Endothelial cell of umbilical vein (primary cell): ENCODE data around the gene TRPV6. TPM values are rescaled to one million over a fixed set of nuclear protein-coding genes. Genes with fewer than 3 reads are reported as not detected.

Source experiments
- BruUV-seq: library from RNA; stranded (reverse); fragments of 400-500 nt; replicated peaks from 2 replicates; lab custom pipeline; 2021; lab: Mats Ljungman, UMichigan
- CTCF ChIA-PET: fragments of 300-600, 350-600 bp; sonication (Branson Sonifier 250); formaldehyde crosslinking; loops from one replicate; lab custom pipeline; 2021; ENCODE audit warnings: antibody characterized with exemption, inconsistent platforms; lab: Charles Lee
- POLR2A ChIA-PET: fragments of 300-600, 350-600 bp; sonication (Branson Sonifier 250); formaldehyde crosslinking; loops from one replicate; lab custom pipeline; 2021; ENCODE audit warnings: antibody characterized with exemption, inconsistent platforms; lab: Charles Lee
- DNase-seq: peaks from one replicate; pipeline ENCODE4 v3.0.0-alpha.2; 2011; ENCODE audit warnings: low read depth, low spot score
- FAIRE-seq: peaks from 2 replicates; lab custom pipeline; 2011; peaks lifted over from hg19 to GRCh38; lab: Jason Lieb, UNC
- H2AFZ ChIP-seq: 2 replicates; pipeline ENCODE4 v1.6.0; 2012; ENCODE audit warnings: low read depth, low read length, control low read depth, inconsistent platforms
- H3K27ac ChIP-seq: 2 replicates; pipeline ENCODE4 v1.5.1; 2011; ENCODE audit warnings: low read depth, mild to moderate bottlenecking, control low read depth, low read length, moderate library complexity; ENCODE audit not compliant: insufficient read depth
- H3K27me3 ChIP-seq, 2 experiments: 2 replicates each; pipeline versions ENCODE4 v1.6.0 to v1.6.1; 2011; ENCODE audit warnings: low read length in 2 of 2, mixed read lengths in 1 of 2; ENCODE audit not compliant: control insufficient read depth in 2 of 2, insufficient read depth in 2 of 2
- H3K36me3 ChIP-seq, 2 experiments: 2 replicates in 1 of 2; 3 replicates in 1 of 2; pipeline ENCODE4 v1.5.1; 2011; ENCODE audit warnings: low read length in 2 of 2, mild to moderate bottlenecking in 1 of 2, moderate library complexity in 1 of 2; ENCODE audit not compliant: control insufficient read depth in 2 of 2, insufficient read depth in 2 of 2; ENCODE audit errors: extremely low read depth in 1 of 2
- H3K4me1 ChIP-seq: 3 replicates; pipeline ENCODE4 v1.5.1; 2011; ENCODE audit warnings: mild to moderate bottlenecking, low read length; ENCODE audit not compliant: control insufficient read depth, insufficient read depth; ENCODE audit errors: extremely low read depth
- H3K4me2 ChIP-seq: 2 replicates; pipeline ENCODE4 v1.6.1; 2011; ENCODE audit warnings: low read length, control low read depth, mixed read lengths; ENCODE audit not compliant: insufficient read depth
- H3K4me3 ChIP-seq, 3 experiments: fragments of 200-600 bp in 1 of 3; sonication (generic), shearing (Covaris generic) in 1 of 3; replicated peaks in 1 of 3; 2 replicates each; pipeline ENCODE4 v1.5.1; 2011 to 2016; ENCODE audit warnings: control low read depth in 3 of 3, low read length in 3 of 3, mild to moderate bottlenecking in 2 of 3, inconsistent platforms in 1 of 3, low read depth in 1 of 3, moderate library complexity in 1 of 3; ENCODE audit not compliant: insufficient read depth in 1 of 3
- H3K79me2 ChIP-seq: 2 replicates; pipeline ENCODE4 v1.6.0; 2012; ENCODE audit warnings: low read length, inconsistent platforms; ENCODE audit not compliant: control insufficient read depth, insufficient read depth
- H3K9ac ChIP-seq: replicated peaks from 2 replicates; pipeline ENCODE3; 2011; ENCODE audit warnings: low read length, control low read depth; ENCODE audit not compliant: insufficient read depth; ENCODE audit errors: extremely low read depth
- H3K9me1 ChIP-seq: replicated peaks from 3 replicates; pipeline ENCODE4 v1.6.0; 2011; ENCODE audit warnings: mild to moderate bottlenecking, low read length; ENCODE audit not compliant: control insufficient read depth, insufficient read depth; ENCODE audit errors: extremely low read depth
- H3K9me3 ChIP-seq: replicated peaks from 2 replicates; pipeline ENCODE4 v1.5.1; 2012; ENCODE audit warnings: low read length, inconsistent platforms; ENCODE audit not compliant: control insufficient read depth, insufficient read depth
- H4K20me1 ChIP-seq: replicated peaks from 2 replicates; pipeline ENCODE3; 2011; ENCODE audit warnings: mild to moderate bottlenecking, low read length; ENCODE audit not compliant: control insufficient read depth, insufficient read depth; ENCODE audit errors: extremely low read depth
- CTCF ChIP-seq, 2 donors: IDR thresholded peaks; 1 replicate in 1 of 2; 2 replicates in 1 of 2; pipeline ENCODE4 v1.5.1; 2011; ENCODE audit warnings: low read length in 2 of 2, mild to moderate bottlenecking in 2 of 2, moderate library complexity in 2 of 2, control low read depth in 1 of 2, inconsistent platforms in 1 of 2, low read depth in 1 of 2; ENCODE audit not compliant: insufficient read depth in 1 of 2; ENCODE audit errors: extremely low read depth in 1 of 2
- EZH2 ChIP-seq: IDR thresholded peaks from 2 replicates; pipeline ENCODE4 v1.6.1; 2012; ENCODE audit warnings: borderline replicate concordance, low read depth, mild to moderate bottlenecking, moderate library complexity, low read length, inconsistent platforms; ENCODE audit not compliant: severe bottlenecking
- FOS ChIP-seq: IDR thresholded peaks from 2 replicates; pipeline ENCODE4 v1.6.1; 2011; ENCODE audit warnings: mild to moderate bottlenecking, low read length, moderate library complexity, borderline replicate concordance; ENCODE audit not compliant: insufficient read depth
- GATA2 ChIP-seq: IDR thresholded peaks from 2 replicates; pipeline ENCODE4 v1.7.0; 2011; ENCODE audit warnings: low read depth, mild to moderate bottlenecking, moderate library complexity, mixed read lengths, low read length; ENCODE audit not compliant: insufficient read length, insufficient read depth
- JUN ChIP-seq: IDR thresholded peaks from 2 replicates; pipeline ENCODE4 v1.6.1; 2011; ENCODE audit warnings: borderline replicate concordance, low read depth; ENCODE audit not compliant: insufficient read length, insufficient read depth
- MAX ChIP-seq: IDR thresholded peaks from 2 replicates; pipeline ENCODE4 v1.6.1; 2011; ENCODE audit not compliant: insufficient read depth, insufficient read length
- MYC ChIP-seq: IDR thresholded peaks from one replicate; pipeline ENCODE4 v1.6.1; 2011; ENCODE audit warnings: mild to moderate bottlenecking, low read depth, low read length
- POLR2A ChIP-seq: IDR thresholded peaks from 2 replicates; pipeline ENCODE4 v1.6.1; 2012; ENCODE audit warnings: low read depth, mild to moderate bottlenecking, control low read depth, low read length
- POLR2AphosphoS5 ChIP-seq: IDR thresholded peaks from 2 replicates; pipeline ENCODE4 v1.6.1; 2012; ENCODE audit warnings: low read depth, mild to moderate bottlenecking, control low read depth, low read length, moderate library complexity; ENCODE audit not compliant: insufficient read depth
- dilution Hi-C: fragments of 300-500 bp; cut with MboI; formaldehyde crosslinking; loops from one replicate; pipeline ENCODE4 v1.15.0; 2019; ENCODE audit warnings: low sequenced_read_pairs; ENCODE audit not compliant: extremely low pct_ligation_motif_present
- intact Hi-C: fragments of 100-400 bp; cut with micrococcal nuclease; formaldehyde crosslinking; loops from one replicate; pipeline ENCODE4 v1.10.0; 2022
- polyA plus RNA-seq, 4 experiments: library from polyadenylated mRNA; depleted of rRNA in 3 of 4; stranded (reverse) in 3 of 4; unstranded in 1 of 4; fragments of >200 nt; gene quantifications; 2 replicates each; pipeline versions ENCODE4 v1.2.1 to v1.2.3, GENCODE V29; 2011 to 2012; ENCODE audit warnings: missing spikeins in 1 of 4
- total RNA-seq: library from RNA; stranded (reverse); gene quantifications from 2 replicates; pipeline ENCODE4 v1.2.3, GENCODE V29; 2021

The TRPV6 gene
- total and polyA plus RNA-seq, 2 donors (not counting 3 experiments of a cell fraction or from before 2014, with no cell fraction given): not detected

- CTCF ChIA-PET: interaction anchor here (0.9 kb wide), 1 partner anchor 284 kb away, joined by 3 read pairs; no protein-coding TSS in a partner anchor
- FAIRE-seq: no peak
Observed at GRCh38 chr7:142916508-142916907, 31.0 kb upstream of the TRPV6 start.

More at GRCh38 chr7:142916508-142916907, 31.0 kb upstream of the TRPV6 start:
- dilution Hi-C loops: no loop called here
- no peaks in the 10 kb centered on the region for H4K20me1 ChIP-seq
- no peak overlapping the region for H3K4me2 ChIP-seq
- no peak overlapping the region for H3K9ac ChIP-seq
- H3K4me3 ChIP-seq: no peak overlapping the region
- TF ChIP-seq MAX (no peak), JUN (no peak), EZH2 (no peak), FOS (no peak), CTCF (IDR thresholded peaks at IDR 0.05; ENCODE audit: extremely low read depth in 1 of 2, insufficient read depth in 1 of 2, low read depth in 1 of 2, low read length in 2 of 2) (no peak), POLR2AphosphoS5 (no peak), GATA2 (no peak), MYC (no peak), POLR2A (no peak)
- no peaks in the 10 kb centered on the region for H3K4me1 ChIP-seq
- intact Hi-C loops: no loop called here
- peaks cover 0 to 2% of the 10 kb centered on the region in 2 experiments for H3K27me3 ChIP-seq
- no peaks in the 10 kb centered on the region for H3K79me2 ChIP-seq
- no peak overlapping the region for H3K27ac ChIP-seq
- H3K9me1 ChIP-seq: no peaks in the 10 kb centered on the region
- H3K36me3 ChIP-seq: no peaks in the 10 kb centered on the region
- BruUV-seq: no TSS peak
- H2AFZ ChIP-seq: no peak overlapping the region
- DNase-seq: no peak
- H3K9me3 ChIP-seq: no peaks in the 10 kb centered on the region
- POLR2A ChIA-PET: no interaction called here
